Left lobe of liver (tissue), 1 donor: Measurements from ENCODE around the gene BSDC1. TPM values are rescaled to one million over a fixed set of nuclear protein-coding genes. Genes with fewer than 3 reads are reported as not detected.

Source experiments
- total RNA-seq: library from RNA; stranded (reverse); gene quantifications from one replicate; pipeline ENCODE4 v1.2.1, GENCODE V29; 2021
- donor health status: DM: no; HTN: yes; CAD: no.

The BSDC1 gene
- total RNA-seq, 1 donor from 2014 or later, result 58.6 TPM

Other genes with a start within 250 kb of the BSDC1 start
- gene TXLNA, start 214.8 kb downstream of the BSDC1 start, total RNA-seq, result 31.1 TPM
- 1.6 TPM for gene CCDC28B, start 193.8 kb downstream of the BSDC1 start, total RNA-seq
- gene IQCC, start 188.8 kb downstream of the BSDC1 start, total RNA-seq, result 0.53 TPM
- not detected for gene DCDC2B, start 185.4 kb downstream of the BSDC1 start, total RNA-seq
- gene TMEM234, start 172.1 kb downstream of the BSDC1 start, total RNA-seq, result 4.8 TPM
- gene EIF3I, start 172.0 kb downstream of the BSDC1 start, total RNA-seq, result 69.2 TPM
- gene FAM167B, start 147.2 kb downstream of the BSDC1 start, total RNA-seq, result 4.2 TPM
- 1.2 TPM for gene LCK, start 143.2 kb downstream of the BSDC1 start, total RNA-seq
- gene HDAC1, start 102.4 kb downstream of the BSDC1 start, total RNA-seq, result 29.8 TPM
- gene MARCKSL1, start 58.2 kb downstream of the BSDC1 start, total RNA-seq, result 13.6 TPM
- 10.0 TPM for gene FAM229A, start 32.0 kb downstream of the BSDC1 start, total RNA-seq
- 1.6 TPM for gene TSSK3, start 31.9 kb downstream of the BSDC1 start, total RNA-seq
- gene ZBTB8B, start 70.6 kb upstream of the BSDC1 start, total RNA-seq, result not detected
- 2.8 TPM for gene ZBTB8A, start 145.0 kb upstream of the BSDC1 start, total RNA-seq